GM21529 (cell line): Measurements from ENCODE around the gene CPAMD8.
"Not testable (repeated sequence)": the region's sequence is repeated elsewhere in the genome, so short reads cannot be mapped to it uniquely, and the experiment has no call there.

Experiments used
- ATAC-seq: cut with Tn5 transposase; IDR thresholded peaks from one replicate; pipeline ENCODE4 v1.9.1; 2021; ENCODE audit not compliant: unreplicated experiment

Gene CPAMD8

GRCh38 chr19:16877581-16877980 lies 149.0 kb downstream of the CPAMD8 start:
- ATAC-seq, result no peak

- no peak for ATAC-seq
These were observed 149.7 kb downstream of the CPAMD8 start for GRCh38 chr19:16876904-16877361.

GRCh38 chr19:16875584-16876555 lies 150.7 kb downstream of the CPAMD8 start:
- no peak for ATAC-seq

- not testable (repeated sequence) for ATAC-seq
These were observed 151.7 kb downstream of the CPAMD8 start for GRCh38 chr19:16874978-16875299.

GRCh38 chr19:16874250-16874977 lies 152.2 kb downstream of the CPAMD8 start:
- ATAC-seq, result no peak

- no peak for ATAC-seq
These were observed 153.0 kb downstream of the CPAMD8 start for GRCh38 chr19:16873594-16873993.

GRCh38 chr19:16872728-16873127 lies 153.9 kb downstream of the CPAMD8 start:
- no peak for ATAC-seq

GRCh38 chr19:16871871-16872270 lies 154.7 kb downstream of the CPAMD8 start:
- ATAC-seq, result no peak

- ATAC-seq, result no peak
These were observed 157.2 kb downstream of the CPAMD8 start for GRCh38 chr19:16869331-16869972.

GRCh38 chr19:16868423-16869130 lies 158.0 kb downstream of the CPAMD8 start:
- ATAC-seq, result no peak

- ATAC-seq, result no peak
These were observed 159.4 kb downstream of the CPAMD8 start for GRCh38 chr19:16867211-16867610.

GRCh38 chr19:16862826-16863415 lies 163.7 kb downstream of the CPAMD8 start:
- no peak for ATAC-seq

- ATAC-seq, result no peak
These were observed 164.8 kb downstream of the CPAMD8 start for GRCh38 chr19:16861834-16862233.

- ATAC-seq, result no peak
These were observed 165.6 kb downstream of the CPAMD8 start for GRCh38 chr19:16861011-16861410.

GRCh38 chr19:16860118-16860517 lies 166.5 kb downstream of the CPAMD8 start:
- no peak for ATAC-seq

- no peak for ATAC-seq
These were observed 167.0 kb downstream of the CPAMD8 start for GRCh38 chr19:16859626-16860025.

- no peak for ATAC-seq
These were observed 170.5 kb downstream of the CPAMD8 start for GRCh38 chr19:16856091-16856490.

GRCh38 chr19:16853066-16853465 lies 173.5 kb downstream of the CPAMD8 start:
- no peak for ATAC-seq

- ATAC-seq, result no peak
These were observed 175.4 kb downstream of the CPAMD8 start for GRCh38 chr19:16851031-16851712.

- ATAC-seq, result no peak
These were observed 176.5 kb downstream of the CPAMD8 start for GRCh38 chr19:16850133-16850532.
